Measurements from ENCODE around the gene TMEM238. TPM values are rescaled to one million over a fixed set of nuclear protein-coding genes. Genes with fewer than 3 reads are reported as not detected.

Gene TMEM238
- total and polyA plus RNA-seq, 9 of the 15 experiments (the other 6 are each of a cell fraction or from before 2014, with no cell fraction given) = 0.18 to 5.1 (median 1.3) TPM; not detected in 4

DNA sequence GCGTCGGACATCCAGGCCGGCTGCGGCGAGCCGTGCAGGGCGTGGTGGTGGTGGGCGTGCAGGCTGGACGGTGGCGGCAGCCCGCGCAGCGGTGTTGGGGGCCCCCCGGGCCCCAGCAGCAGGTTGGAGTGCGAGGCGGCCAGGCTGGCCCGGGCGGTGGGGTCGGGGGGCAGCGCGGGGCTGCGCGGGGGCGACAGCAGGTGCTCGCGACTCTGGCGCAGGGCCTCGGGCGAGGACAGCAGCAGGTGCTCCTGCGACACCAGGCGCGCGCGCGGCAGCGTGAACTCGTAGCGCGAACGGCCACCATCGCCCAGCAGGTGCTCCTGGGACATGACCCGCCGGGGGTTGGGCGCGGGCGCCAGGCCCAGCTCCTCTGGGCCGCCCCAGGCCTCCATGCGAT is 49.2 kb upstream of the TMEM238 start:
- H4K20me1 ChIP-seq (replicated peaks; ENCODE audit: control insufficient read depth, insufficient read depth, low read length) = peaks cover 4% of the 10 kb centered on the region
- ChIA-PET POLR2A (interaction anchor here (0.6 kb wide), 1 partner anchor 38 kb away, joined by 3 read pairs; no protein-coding TSS in a partner anchor), CTCF (ENCODE audit: low intra/inter-chr PET ratio) (no interaction called here)
- H3K4me2 ChIP-seq (ENCODE audit: insufficient read depth, low read length) = no peak overlapping the region
- no TSS peak for BruUV-seq (replicated peaks)
- no peak overlapping the region for H3K4me3 ChIP-seq
- no peaks in the 10 kb centered on the region for H3K79me2 ChIP-seq (ENCODE audit: control insufficient read depth, insufficient read depth, low read length)
- H3K36me3 ChIP-seq (ENCODE audit: control insufficient read depth, insufficient read depth, low read length) = no peaks in the 10 kb centered on the region
- 77% methylated on average over 25 of the region's 48 CpGs for WGBS (ENCODE audit: insufficient coverage, low coverage, missing lambda C conversion rate)
- FAIRE-seq (no peak), DNase-seq (ENCODE audit: extremely low read depth in 1 of 4, low spot score in 3 of 4) (no peak), ATAC-seq (no peak)
- no peak overlapping the region for H2AFZ ChIP-seq (ENCODE audit: low read depth, low read length)
- in situ Hi-C loops (cut with MboI) (loop anchor here (25.0 kb wide), 1 partner anchor 771 kb away; the partner anchor contains the start of gene LILRB4), intact Hi-C loops (cut with micrococcal nuclease) (no loop called here)
- H3K9ac ChIP-seq (ENCODE audit: insufficient read depth in 1 of 2, low read depth in 2 of 2, low read length in 2 of 2) = no peak overlapping the region
- peaks cover 0 to 13% of the 10 kb centered on the region in 2 experiments; a peak in 2 of 5 replicates for H3K27me3 ChIP-seq (ENCODE audit: control insufficient read depth in 2 of 2, insufficient read depth in 2 of 2, low read length in 2 of 2)
- no peak overlapping the region for H3K27ac ChIP-seq (ENCODE audit: extremely low read depth, low read depth, low read length)
- H3K9me3 ChIP-seq (replicated peaks; ENCODE audit: control insufficient read depth, insufficient read depth, low read depth, low read length) = no peaks in the 10 kb centered on the region
- H3K9me1 ChIP-seq (ENCODE audit: control insufficient read depth, insufficient read depth, low read length) = no peaks in the 10 kb centered on the region
- H3K4me1 ChIP-seq (replicated peaks in 1 of 2; ENCODE audit: control insufficient read depth in 2 of 2, insufficient read depth in 2 of 2, low read length in 2 of 2) = peaks cover 0 to 18% of the 10 kb centered on the region in 2 experiments; a peak in 2 of 5 replicates
- TF ChIP-seq, protein P1, sequence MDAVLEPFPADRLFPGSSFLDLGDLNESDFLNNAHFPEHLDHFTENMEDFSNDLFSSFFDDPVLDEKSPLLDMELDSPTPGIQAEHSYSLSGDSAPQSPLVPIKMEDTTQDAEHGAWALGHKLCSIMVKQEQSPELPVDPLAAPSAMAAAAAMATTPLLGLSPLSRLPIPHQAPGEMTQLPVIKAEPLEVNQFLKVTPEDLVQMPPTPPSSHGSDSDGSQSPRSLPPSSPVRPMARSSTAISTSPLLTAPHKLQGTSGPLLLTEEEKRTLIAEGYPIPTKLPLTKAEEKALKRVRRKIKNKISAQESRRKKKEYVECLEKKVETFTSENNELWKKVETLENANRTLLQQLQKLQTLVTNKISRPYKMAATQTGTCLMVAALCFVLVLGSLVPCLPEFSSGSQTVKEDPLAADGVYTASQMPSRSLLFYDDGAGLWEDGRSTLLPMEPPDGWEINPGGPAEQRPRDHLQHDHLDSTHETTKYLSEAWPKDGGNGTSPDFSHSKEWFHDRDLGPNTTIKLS (IDR thresholded peaks at IDR 0.05; ENCODE audit: borderline replicate concordance, low read depth) = no peak
- no peak for TF ChIP-seq CHD2 (IDR thresholded peaks at IDR 0.05; ENCODE audit: low read depth, low read length)
- no peak for TF ChIP-seq NONO (IDR thresholded peaks at IDR 0.05; ENCODE audit: low read depth in 2 of 2, low read length in 1 of 2)
- TF ChIP-seq, protein P2, sequence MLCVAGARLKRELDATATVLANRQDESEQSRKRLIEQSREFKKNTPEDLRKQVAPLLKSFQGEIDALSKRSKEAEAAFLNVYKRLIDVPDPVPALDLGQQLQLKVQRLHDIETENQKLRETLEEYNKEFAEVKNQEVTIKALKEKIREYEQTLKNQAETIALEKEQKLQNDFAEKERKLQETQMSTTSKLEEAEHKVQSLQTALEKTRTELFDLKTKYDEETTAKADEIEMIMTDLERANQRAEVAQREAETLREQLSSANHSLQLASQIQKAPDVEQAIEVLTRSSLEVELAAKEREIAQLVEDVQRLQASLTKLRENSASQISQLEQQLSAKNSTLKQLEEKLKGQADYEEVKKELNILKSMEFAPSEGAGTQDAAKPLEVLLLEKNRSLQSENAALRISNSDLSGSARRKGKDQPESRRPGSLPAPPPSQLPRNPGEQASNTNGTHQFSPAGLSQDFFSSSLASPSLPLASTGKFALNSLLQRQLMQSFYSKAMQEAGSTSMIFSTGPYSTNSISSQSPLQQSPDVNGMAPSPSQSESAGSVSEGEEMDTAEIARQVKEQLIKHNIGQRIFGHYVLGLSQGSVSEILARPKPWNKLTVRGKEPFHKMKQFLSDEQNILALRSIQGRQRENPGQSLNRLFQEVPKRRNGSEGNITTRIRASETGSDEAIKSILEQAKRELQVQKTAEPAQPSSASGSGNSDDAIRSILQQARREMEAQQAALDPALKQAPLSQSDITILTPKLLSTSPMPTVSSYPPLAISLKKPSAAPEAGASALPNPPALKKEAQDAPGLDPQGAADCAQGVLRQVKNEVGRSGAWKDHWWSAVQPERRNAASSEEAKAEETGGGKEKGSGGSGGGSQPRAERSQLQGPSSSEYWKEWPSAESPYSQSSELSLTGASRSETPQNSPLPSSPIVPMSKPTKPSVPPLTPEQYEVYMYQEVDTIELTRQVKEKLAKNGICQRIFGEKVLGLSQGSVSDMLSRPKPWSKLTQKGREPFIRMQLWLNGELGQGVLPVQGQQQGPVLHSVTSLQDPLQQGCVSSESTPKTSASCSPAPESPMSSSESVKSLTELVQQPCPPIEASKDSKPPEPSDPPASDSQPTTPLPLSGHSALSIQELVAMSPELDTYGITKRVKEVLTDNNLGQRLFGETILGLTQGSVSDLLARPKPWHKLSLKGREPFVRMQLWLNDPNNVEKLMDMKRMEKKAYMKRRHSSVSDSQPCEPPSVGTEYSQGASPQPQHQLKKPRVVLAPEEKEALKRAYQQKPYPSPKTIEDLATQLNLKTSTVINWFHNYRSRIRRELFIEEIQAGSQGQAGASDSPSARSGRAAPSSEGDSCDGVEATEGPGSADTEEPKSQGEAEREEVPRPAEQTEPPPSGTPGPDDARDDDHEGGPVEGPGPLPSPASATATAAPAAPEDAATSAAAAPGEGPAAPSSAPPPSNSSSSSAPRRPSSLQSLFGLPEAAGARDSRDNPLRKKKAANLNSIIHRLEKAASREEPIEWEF (CRISPR knock-in tag; IDR thresholded peaks at IDR 0.05) = no peak
- TF ChIP-seq RCOR1 (IDR thresholded peaks at IDR 0.05; ENCODE audit: borderline replicate concordance in 1 of 2, low read depth in 2 of 2, low read length in 2 of 2) = no peak
- no peak for TF ChIP-seq STAT5B (CRISPR knock-in tag; IDR thresholded peaks at IDR 0.05)
- TF ChIP-seq, protein P3, sequence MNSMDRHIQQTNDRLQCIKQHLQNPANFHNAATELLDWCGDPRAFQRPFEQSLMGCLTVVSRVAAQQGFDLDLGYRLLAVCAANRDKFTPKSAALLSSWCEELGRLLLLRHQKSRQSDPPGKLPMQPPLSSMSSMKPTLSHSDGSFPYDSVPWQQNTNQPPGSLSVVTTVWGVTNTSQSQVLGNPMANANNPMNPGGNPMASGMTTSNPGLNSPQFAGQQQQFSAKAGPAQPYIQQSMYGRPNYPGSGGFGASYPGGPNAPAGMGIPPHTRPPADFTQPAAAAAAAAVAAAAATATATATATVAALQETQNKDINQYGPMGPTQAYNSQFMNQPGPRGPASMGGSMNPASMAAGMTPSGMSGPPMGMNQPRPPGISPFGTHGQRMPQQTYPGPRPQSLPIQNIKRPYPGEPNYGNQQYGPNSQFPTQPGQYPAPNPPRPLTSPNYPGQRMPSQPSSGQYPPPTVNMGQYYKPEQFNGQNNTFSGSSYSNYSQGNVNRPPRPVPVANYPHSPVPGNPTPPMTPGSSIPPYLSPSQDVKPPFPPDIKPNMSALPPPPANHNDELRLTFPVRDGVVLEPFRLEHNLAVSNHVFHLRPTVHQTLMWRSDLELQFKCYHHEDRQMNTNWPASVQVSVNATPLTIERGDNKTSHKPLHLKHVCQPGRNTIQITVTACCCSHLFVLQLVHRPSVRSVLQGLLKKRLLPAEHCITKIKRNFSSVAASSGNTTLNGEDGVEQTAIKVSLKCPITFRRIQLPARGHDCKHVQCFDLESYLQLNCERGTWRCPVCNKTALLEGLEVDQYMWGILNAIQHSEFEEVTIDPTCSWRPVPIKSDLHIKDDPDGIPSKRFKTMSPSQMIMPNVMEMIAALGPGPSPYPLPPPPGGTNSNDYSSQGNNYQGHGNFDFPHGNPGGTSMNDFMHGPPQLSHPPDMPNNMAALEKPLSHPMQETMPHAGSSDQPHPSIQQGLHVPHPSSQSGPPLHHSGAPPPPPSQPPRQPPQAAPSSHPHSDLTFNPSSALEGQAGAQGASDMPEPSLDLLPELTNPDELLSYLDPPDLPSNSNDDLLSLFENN (IDR thresholded peaks at IDR 0.05; ENCODE audit: low read depth in 2 of 2, low read length in 2 of 2) = no peak
- no peak for TF ChIP-seq SP1 (CRISPR knock-in tag; IDR thresholded peaks at IDR 0.05)
- TF ChIP-seq KLF16 (IDR thresholded peaks at IDR 0.05) = no peak
- TF ChIP-seq KAT8 (IDR thresholded peaks at IDR 0.05; ENCODE audit: low read depth) = no peak

Data from K562 (cell line).